GM23248 (cell line): ENCODE data around the gene SLC22A13. TPM values are rescaled to one million over a fixed set of nuclear protein-coding genes. Genes with fewer than 3 reads are reported as not detected.
"Not testable (repeated sequence)": the region's sequence is repeated elsewhere in the genome, so short reads cannot be mapped to it uniquely, and the experiment has no call there.

Source experiments
- DNase-seq: peaks from one replicate; pipeline ENCODE4 v3.0.0-alpha.2; 2015
- H2AFZ ChIP-seq: fragments of 200-600 bp; sonication (generic); 2 replicates; pipeline ENCODE4 v1.6.1; 2016; ENCODE audit warnings: antibody characterized with exemption
- H3F3A ChIP-seq: fragments of 200-600 bp; sonication (generic); 2 replicates; pipeline ENCODE4 v1.6.1; 2016; ENCODE audit warnings: mild to moderate bottlenecking, antibody characterized with exemption, mixed run types; ENCODE audit not compliant: insufficient read depth
- H3K27ac ChIP-seq: fragments of 200-600 bp; sonication (generic); 2 replicates; pipeline ENCODE4 v1.5.1; 2016; ENCODE audit warnings: mild to moderate bottlenecking
- H3K27me3 ChIP-seq: fragments of 200-600 bp; sonication (generic); replicated peaks from 2 replicates; pipeline ENCODE4 v1.6.1; 2016; ENCODE audit warnings: mild to moderate bottlenecking; ENCODE audit not compliant: insufficient read depth
- H3K36me3 ChIP-seq: fragments of 200-600 bp; sonication (generic); 2 replicates; pipeline ENCODE4 v1.6.1; 2016; ENCODE audit warnings: low read depth, mild to moderate bottlenecking
- H3K4me1 ChIP-seq: fragments of 200-600 bp; sonication (generic); 2 replicates; pipeline ENCODE4 v1.6.1; 2016; ENCODE audit warnings: mild to moderate bottlenecking; ENCODE audit not compliant: insufficient read depth
- H3K4me2 ChIP-seq: fragments of 200-600 bp; sonication (generic); one replicate; pipeline ENCODE4 v1.6.1; 2016; ENCODE audit warnings: mild to moderate bottlenecking; ENCODE audit not compliant: unreplicated experiment
- H3K4me3 ChIP-seq: fragments of 200-600 bp; sonication (generic); 2 replicates; pipeline ENCODE4 v1.5.1; 2016; ENCODE audit warnings: mild to moderate bottlenecking
- H3K79me2 ChIP-seq: fragments of 200-600 bp; sonication (generic); 2 replicates; pipeline ENCODE4 v1.6.1; 2016; ENCODE audit warnings: mild to moderate bottlenecking; ENCODE audit not compliant: insufficient read depth
- H3K9ac ChIP-seq: fragments of 200-600 bp; sonication (generic); 2 replicates; pipeline ENCODE4 v1.6.1; 2016; ENCODE audit warnings: mild to moderate bottlenecking
- H3K9me2 ChIP-seq: fragments of 200-600 bp; sonication (generic); 2 replicates; pipeline ENCODE4 v1.6.1; 2016; ENCODE audit warnings: mixed run types, mild to moderate bottlenecking, moderate library complexity; ENCODE audit not compliant: insufficient read depth
- H3K9me3 ChIP-seq: fragments of 200-600 bp; sonication (generic); one replicate; pipeline ENCODE4 v1.6.1; 2017; ENCODE audit warnings: low read depth
- H4K20me1 ChIP-seq: fragments of 200-600 bp; sonication (generic); 2 replicates; pipeline ENCODE4 v1.6.0; 2016; ENCODE audit not compliant: insufficient read depth
- EZH2 ChIP-seq: fragments of 200-600 bp; sonication (generic); IDR thresholded peaks from 2 replicates; pipeline ENCODE4 v1.6.1; 2018; ENCODE audit warnings: antibody characterized with exemption, mild to moderate bottlenecking; ENCODE audit not compliant: insufficient read depth, poor library complexity, severe bottlenecking
- EZH2phosphoT487 ChIP-seq: fragments of 200-600 bp; sonication (generic); IDR thresholded peaks from 2 replicates; pipeline ENCODE4 v1.6.1; 2018; ENCODE audit warnings: antibody characterized with exemption, moderate library complexity, mild to moderate bottlenecking, low read depth; ENCODE audit not compliant: insufficient read depth
- WGBS, 2 experiments: methylation state at CpG; one replicate each; pipeline ENCODE4 v1.1.6; 2015 to 2017; ENCODE audit warnings: low lambda C conversion rate in 2 of 2, low coverage in 1 of 2; ENCODE audit errors: missing lambda C conversion rate in 2 of 2; 5-methylcytosine and 5-hydroxymethylcytosine counted together
- in situ Hi-C: fragments of 300-500 bp; cut with MboI; formaldehyde crosslinking; loops from 2 replicates; pipeline ENCODE4 v1.15.0; 2020
- polyA plus RNA-seq: library from polyadenylated mRNA; unstranded; fragments of >200 nt; fragmentation: Nextera tagmentation; extraction: Ambion mirVana; gene quantifications from 2 replicates; pipeline ENCODE4 v1.2.1, GENCODE V29; 2016
- total RNA-seq: library from RNA; depleted of rRNA; stranded (reverse); fragments of >200 nt; shearing (Covaris generic); gene quantifications from 2 replicates; pipeline ENCODE4 v1.2.3, GENCODE V29; 2014

The SLC22A13 gene
- total and polyA plus RNA-seq, 2 experiments from 2014 or later, result 0.86 TPM; not detected in 1

DNA sequence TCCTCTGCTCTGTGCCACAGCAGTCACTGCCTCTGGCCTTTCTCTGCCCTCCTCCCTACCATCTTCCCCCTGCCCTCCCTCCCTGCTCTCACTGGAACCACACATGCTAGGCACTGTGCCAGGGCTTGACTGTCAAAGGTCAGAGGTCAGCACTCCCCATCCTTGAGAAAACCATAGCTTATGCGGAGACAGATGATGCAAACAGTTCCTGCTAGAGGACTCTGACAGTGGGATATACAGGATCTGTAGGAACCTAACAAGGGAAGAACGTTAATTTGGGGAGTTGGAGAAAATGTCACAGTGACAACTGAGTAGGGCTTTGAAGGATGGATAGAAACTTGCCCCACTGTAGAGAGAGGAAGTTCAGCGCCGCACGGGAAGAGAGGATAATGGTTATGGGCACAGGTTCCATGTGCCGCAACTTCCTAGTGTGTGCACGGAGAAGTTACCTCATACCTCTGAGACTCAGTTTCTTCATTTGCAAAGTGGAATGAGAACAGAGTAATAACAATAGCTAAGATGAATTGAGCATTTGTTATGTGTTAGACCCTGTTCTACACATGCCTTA, 51.7 kb downstream of the SLC22A13 start:
- no peaks in the 10 kb centered on the region for H3K36me3 ChIP-seq
- no peaks in the 10 kb centered on the region for H3K79me2 ChIP-seq
- H3K9me3 ChIP-seq, result no peaks in the 10 kb centered on the region
- no peak for TF ChIP-seq EZH2phosphoT487
- TF ChIP-seq EZH2, result no peak
- no peaks in the 10 kb centered on the region for H3K4me1 ChIP-seq
- H4K20me1 ChIP-seq, result no peaks in the 10 kb centered on the region
- DNase-seq, result no peak
- no peak overlapping the region for H3K9ac ChIP-seq
- no peak overlapping the region for H3K4me2 ChIP-seq
- no peak overlapping the region for H3K4me3 ChIP-seq
- H3K27ac ChIP-seq, result no peak overlapping the region
- in situ Hi-C loops, result no loop called here
- H3K9me2 ChIP-seq, result no peaks in the 10 kb centered on the region
- H3F3A ChIP-seq, result no peaks in the 10 kb centered on the region
- WGBS, 2 experiments, result 90 to 98% methylated on average over 7 of the region's 7 CpGs
- no peak overlapping the region for H2AFZ ChIP-seq
- H3K27me3 ChIP-seq, result no peaks in the 10 kb centered on the region

DNA sequence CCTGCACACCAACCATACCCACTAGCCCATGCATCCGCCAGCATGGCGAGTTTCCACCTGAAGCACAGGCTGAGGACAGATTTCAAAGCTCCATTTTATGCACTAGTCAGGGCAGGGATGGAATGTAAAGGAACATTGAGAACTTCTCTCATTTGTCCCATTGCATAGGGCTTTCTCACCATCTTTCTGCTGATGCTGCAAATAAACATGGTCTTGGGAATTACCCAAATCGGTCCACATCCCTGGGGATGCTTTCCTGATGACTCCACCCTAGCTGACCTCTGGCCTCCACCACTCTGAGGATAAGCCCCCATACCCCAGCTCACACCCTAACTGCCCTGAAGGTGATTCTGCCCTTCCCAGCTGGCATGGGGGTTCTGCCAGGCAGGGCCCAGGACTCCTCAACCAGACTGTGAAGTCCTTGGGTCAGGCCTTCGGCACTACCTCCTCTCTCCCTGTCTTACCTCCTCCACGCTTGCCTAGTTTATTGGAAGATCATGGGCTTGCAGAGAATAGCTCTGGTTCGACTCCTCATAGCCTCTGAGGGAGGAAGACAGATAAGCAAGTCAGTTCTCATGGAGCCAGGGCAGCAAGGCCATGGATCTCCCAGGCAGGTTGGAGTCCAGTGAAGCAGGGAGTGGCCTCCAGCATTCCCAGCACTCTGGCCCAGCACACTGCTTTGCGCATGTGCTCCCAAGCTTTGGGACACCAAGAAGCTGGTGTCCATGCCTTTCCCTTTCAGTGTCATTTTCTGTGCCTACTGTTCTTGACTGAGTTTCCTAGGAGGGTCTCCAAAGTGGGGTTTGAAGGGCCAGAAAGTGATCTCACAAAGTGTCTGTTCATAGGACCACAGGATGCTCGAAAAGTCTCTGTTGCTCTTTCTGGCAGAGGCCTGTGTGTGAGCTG, 53.4 kb downstream of the SLC22A13 start:
- Histone ChIP-seq H3K4me2 (no peak overlapping the region), H3K79me2 (no peaks in the 10 kb centered on the region), H3K4me3 (no peak overlapping the region), H3K4me1 (no peaks in the 10 kb centered on the region), H4K20me1 (no peaks in the 10 kb centered on the region), H3K36me3 (no peaks in the 10 kb centered on the region), H3K9ac (no peak overlapping the region), H3K27ac (no peak overlapping the region), H3K9me3 (no peaks in the 10 kb centered on the region), H2AFZ (no peak overlapping the region), H3F3A (no peaks in the 10 kb centered on the region), H3K27me3 (no peaks in the 10 kb centered on the region), H3K9me2 (no peaks in the 10 kb centered on the region)
- DNase-seq, result no peak
- TF ChIP-seq EZH2phosphoT487, result no peak
- in situ Hi-C loops, result no loop called here
- 81 to 88% methylated on average over 8 of the region's 8 CpGs for WGBS, 2 experiments

DNA sequence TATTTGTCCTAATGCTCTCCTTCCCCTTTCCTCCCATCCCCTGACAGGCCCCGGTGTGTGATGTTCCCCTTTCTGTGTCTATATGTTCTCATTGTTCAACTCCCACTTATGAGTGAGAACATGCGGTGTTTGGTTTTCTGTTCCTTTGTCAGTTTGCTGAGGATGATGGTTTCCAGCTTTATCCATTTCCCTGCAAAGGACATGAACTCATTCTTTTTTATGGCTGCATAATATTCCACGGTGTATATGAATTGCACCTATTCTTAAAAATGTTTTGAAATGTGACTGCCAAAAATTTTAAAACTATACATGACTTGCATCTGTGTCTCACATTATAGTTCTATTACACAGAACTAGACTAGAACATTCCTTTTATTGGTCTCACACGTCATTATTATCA, 55.0 kb downstream of the SLC22A13 start:
- in situ Hi-C loops, H3K79me2 ChIP-seq, H3K9me2 ChIP-seq, H3K9ac ChIP-seq, H3K27me3 ChIP-seq, H3K27ac ChIP-seq, H3K36me3 ChIP-seq, H3K4me3 ChIP-seq, H3K9me3 ChIP-seq, H3K4me2 ChIP-seq, H2AFZ ChIP-seq, H3F3A ChIP-seq, DNase-seq, H4K20me1 ChIP-seq, H3K4me1 ChIP-seq: not testable (repeated sequence)
- WGBS, 2 experiments, result 90 to 93% methylated on average over 4 of the region's 4 CpGs

DNA sequence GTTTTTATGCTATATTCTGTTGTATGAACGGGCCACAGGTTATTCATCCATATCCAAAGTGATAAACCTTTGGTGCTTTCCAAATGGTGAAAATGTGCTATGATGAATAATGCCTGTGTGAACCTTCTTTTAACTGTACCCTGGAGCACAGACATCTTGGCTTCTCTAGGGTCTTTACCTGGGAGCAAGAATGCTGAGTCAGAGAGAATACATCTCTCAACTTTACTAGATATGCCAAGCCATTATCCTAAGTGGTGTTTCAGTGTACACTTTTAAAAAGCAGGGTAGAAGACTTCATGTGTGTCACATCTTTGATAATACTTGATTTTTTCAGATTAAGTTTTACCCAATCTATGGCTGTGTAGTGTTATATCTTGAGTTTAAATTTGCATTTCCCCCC, 57.4 kb downstream of the SLC22A13 start:
- Histone ChIP-seq H3K4me3 (no peak overlapping the region), H3K9ac (no peak overlapping the region), H2AFZ (no peak overlapping the region), H3K4me2 (no peak overlapping the region), H3K9me3 (no peaks in the 10 kb centered on the region), H4K20me1 (no peaks in the 10 kb centered on the region), H3K27ac (no peak overlapping the region), H3F3A (peaks cover 9% of the 10 kb centered on the region; the same call in 1 of the 2 replicates), H3K4me1 (no peaks in the 10 kb centered on the region), H3K79me2 (no peaks in the 10 kb centered on the region), H3K27me3 (no peaks in the 10 kb centered on the region), H3K36me3 (no peaks in the 10 kb centered on the region), H3K9me2 (no peaks in the 10 kb centered on the region)
- TF ChIP-seq EZH2 (no peak), EZH2phosphoT487 (no peak)
- 84 to 88% methylated on average over 1 of the region's 1 CpG for WGBS, 2 experiments
- no peak for DNase-seq
- in situ Hi-C loops, result no loop called here
